Activated CD4-positive, alpha-beta T cell treated with anti-CD3 and anti-CD28 coated beads, Interleukin-2, amount 50 U/mL, for 24 hours (primary cell): ENCODE results near the gene IQSEC3.
"Not testable (repeated sequence)": the region's sequence is repeated elsewhere in the genome, so short reads cannot be mapped to it uniquely, and the experiment has no call there.

ENCODE experiments used
- DNase-seq, 2 donors: peaks; one replicate each; pipeline ENCODE4 v3.0.0-alpha.2; 2020; ENCODE audit warnings: low read depth in 1 of 2, low spot score in 1 of 2

IQSEC3 gene

DNA sequence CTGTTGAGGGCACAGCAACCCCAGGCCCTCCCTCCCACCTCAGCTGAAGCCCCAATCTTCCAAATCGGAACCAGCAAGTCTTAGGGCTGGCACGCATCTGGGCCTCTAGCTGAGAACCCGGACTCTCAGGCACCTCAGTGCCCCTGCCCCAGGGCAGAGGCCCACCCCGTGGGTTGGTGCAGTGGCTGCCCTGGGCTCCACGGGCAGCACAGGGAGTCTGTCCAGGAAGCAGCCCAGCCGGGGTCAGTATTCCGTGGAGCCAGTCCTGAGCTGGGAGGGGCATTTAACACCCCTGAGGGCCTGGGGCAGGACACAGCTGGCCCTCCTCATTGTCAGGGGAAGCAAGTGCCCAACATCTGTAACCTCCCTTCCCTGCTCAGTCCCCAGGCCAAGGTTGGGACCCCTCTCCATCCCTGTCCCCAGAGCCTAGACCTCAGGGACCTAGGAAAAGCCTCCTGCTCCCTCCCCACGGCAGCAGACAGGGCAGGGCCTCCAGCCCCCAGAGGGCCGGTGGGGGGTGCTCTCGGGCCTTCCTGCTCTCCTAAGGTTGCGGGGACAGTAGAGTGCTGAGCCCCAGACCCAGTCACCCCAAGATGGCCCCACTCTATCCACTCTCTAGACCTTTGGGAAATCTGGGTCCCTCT lies 110.9 kb downstream of the IQSEC3 start:
- DNase-seq: no peak

DNA sequence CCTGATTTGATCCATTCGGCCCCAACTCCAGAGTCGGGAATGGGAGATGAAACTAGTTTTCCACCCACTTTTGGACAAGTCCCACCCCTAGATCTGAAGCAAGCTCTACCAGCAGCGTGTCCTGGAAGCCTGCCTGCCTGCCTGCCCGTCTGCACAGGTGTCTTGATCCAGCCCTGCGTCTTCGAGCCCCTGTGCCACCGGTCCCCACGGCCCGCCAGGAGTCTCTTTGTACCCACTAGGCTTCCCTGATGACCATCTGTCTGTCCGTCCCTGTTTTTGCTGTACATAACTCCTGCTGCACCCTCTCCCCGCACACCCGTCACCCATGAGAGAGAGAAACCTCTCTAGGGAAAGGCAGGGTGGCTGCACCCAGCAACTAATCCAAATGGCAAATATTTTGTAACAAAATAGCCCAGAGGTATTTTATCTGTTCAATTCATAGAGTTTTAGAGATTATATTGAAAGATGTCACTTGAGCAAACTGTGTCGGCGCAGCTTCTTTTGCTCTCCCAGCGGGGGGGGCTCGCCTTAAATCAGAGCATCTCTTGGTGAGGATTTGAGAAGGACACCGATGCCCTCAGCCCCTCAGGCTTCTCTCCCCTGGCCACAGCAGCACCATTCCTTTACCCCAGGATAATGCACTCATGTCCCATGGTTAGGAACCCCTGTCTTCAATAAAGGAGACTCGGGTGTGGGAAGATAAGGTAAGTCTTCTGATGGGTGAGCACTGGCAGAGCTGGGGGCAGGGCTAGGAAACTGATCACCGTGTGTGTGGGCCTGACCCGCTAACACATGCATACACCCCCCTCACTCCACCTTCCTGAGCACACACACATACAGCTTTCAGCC lies 111.6 kb downstream of the IQSEC3 start:
- DNase-seq: no peak

DNA sequence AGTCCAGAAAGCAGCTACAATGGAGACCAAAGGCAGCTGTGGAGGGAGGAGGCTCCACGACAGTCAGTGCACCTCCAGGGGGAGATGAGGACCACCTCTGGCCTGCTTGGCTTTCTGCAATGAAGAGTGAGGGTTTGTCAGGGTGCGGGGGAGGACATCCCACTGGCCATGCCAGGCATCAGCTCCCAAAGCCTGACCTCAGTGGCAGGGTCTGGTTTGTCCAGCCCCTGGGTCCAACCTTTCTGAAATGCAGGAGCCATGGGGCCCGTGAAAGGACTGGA lies 112.2 kb downstream of the IQSEC3 start:
- no peak for DNase-seq

DNA sequence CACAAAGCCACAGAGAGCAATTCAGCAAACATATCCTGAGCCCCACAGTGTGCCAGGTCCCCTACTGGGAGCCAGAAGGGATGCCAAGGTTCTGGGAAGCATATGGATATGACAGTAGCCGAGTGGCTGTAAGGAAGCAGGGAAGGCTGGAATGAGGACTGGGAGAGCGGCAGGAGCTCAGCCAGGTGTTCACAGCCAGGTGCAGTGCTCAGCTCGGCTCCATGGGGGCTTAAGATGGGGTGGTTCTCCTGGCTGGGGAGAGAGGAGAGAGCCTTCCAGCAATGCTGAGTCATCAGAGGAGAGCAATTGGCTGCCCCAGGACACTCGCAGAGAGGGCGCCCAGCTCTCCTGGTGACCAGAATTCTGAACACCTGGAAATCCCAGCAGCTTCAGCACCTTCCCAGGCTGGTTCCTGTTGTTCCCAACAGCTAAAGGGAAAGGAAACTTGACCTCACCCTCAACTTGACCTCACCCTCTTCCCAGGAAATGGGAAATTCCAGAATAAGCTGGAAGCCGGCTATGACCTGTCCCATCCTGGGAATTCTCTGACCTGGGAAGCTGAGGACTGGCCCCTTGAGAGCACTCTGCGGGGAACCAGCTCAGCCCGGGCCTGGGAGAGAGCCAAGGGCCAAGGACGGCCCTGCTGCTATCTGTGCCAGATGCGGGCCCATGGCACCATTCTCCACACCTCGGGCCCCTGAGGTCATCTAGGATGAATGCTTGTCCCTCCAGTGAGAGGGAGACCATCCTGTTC lies 112.7 kb downstream of the IQSEC3 start:
- DNase-seq: no peak

DNA sequence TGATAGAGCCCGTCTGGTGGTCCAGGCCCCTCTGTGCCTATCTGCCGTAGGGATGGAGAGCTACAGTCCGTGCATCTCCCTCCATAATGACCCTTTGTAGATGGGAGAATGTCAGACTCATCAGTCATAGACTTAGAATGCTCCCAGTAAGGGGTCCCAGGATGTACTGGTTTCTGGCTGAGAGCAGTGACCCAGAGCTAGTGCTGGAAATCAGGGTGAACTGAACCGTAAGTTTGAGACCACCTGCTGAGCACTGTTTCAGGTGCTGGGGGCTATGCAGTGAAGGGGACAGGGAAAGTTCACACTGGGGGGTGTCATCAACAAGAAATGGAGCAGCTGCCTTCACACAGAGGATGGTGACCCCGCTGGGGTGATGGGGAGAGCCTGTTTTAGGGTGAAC lies 113.3 kb downstream of the IQSEC3 start:
- no peak for DNase-seq

DNA sequence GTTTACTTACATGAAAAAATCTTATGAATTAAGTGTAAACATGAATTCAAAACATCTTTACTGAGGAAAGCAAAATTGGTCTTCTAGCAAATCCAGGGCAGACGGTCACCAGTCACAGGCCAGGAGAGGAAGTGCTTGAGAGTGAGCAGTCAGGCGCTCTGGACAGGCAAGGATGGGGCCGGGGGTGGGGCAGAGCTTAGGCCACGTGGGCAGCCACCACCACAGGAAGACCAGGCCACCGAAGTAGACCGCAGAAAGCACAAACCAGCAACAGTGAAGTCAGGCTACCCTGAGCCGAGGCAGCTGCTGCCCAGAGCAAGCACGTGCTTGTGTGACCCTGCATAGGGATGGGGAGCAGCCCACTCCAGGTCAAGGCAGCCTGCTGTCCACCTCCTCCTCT lies 113.9 kb downstream of the IQSEC3 start:
- DNase-seq: no peak

DNA sequence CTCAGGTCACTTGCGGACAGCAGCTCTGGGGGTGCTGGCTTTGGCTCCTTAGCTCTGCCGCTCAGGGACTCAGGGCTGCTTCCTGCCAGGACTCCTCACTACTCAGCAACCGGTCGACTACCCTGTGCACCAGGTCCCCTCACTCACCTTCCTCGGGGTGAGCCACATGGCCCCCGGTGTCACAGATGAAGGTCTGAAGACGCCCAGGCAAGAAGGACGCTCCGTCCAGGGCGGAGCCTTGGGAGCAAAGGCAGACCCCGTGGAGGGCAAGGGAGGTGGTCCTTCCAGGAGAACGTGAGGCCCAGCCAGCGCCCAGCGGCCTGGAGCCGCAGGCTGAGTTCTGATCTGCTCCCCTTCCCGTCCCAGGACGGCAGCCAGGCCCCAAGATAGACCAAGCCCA lies 115.4 kb downstream of the IQSEC3 start:
- no peak for DNase-seq

DNA sequence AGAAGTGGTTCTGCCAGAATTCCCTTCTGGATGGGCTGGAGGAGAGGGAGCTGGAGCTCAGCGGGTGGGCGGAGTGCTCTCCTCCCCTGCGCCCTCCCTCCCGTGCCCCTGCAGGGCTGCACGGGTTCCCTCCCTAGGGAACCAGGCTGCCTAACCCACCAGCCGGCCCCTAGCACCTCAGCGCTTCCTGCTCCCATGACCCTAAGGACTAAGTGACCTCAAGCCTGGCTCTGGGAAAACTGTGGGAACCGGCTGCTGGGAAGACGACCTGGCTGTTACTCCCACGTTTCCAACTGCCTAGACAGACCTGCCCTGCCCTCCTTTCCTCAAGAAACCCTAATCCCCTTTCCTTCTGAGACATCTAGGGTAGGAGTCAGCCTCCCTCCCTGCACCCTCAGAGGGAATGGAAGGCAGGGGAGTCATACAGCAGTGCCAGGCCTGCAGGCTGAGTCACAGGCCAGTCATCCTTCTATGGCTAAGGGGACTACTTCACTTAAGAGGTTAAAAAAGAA lies 115.9 kb downstream of the IQSEC3 start:
- no peak for DNase-seq

DNA sequence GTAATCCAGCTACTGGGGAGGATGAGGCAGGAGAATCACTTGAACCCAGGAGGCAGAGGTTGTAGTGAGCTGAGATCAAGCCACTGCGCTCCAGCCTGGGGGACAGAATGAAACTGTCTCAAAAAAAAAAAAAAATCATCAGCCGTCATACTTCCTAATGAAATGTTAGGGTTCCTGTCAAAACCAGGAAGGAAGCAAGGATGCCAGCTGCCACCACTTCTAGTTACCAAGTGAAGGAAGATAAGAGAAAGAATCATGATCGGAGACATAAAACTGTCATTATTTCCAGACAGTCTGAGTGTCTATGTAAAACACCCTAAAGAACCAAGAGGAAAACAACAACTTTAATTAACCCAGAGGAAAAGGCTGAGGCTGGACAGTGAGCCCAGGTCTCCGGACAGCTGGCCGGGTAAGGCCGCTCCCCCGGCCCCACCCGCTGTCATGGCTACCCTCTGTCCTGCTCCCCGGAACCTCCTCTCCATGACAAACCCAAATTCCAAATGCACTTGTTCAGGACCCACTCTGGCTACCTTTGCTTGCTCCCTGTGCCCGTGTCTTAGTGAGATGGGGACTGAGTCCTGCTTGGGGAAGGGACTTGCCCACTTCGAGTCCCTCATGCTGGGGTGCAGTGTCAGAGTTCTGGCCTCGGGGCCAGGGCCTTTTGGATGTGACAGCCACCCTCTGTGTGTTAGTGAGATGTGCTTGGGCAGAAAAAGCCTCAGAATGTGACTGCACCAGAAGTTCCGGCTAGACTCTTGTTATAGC lies 118.4 kb downstream of the IQSEC3 start:
- DNase-seq: no peak

DNA sequence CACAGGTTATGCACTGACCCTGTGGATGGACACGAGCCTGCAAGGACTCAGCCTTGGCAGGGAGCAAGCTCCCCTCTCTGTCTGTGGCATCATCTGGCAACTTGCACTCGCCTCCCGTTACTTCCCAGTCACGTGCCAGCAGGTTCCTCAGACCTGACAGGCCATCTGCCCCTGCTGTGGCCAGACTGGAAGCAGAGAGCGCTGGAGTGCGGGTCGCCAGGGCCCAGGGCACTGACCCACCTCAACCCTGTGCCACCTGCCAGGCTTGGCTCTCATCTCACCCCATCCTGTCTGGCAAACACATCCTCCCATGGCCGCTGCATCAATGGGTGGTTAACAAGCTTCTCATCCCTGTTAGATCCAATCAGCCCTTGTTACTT lies 119.0 kb downstream of the IQSEC3 start:
- DNase-seq: no peak

DNA sequence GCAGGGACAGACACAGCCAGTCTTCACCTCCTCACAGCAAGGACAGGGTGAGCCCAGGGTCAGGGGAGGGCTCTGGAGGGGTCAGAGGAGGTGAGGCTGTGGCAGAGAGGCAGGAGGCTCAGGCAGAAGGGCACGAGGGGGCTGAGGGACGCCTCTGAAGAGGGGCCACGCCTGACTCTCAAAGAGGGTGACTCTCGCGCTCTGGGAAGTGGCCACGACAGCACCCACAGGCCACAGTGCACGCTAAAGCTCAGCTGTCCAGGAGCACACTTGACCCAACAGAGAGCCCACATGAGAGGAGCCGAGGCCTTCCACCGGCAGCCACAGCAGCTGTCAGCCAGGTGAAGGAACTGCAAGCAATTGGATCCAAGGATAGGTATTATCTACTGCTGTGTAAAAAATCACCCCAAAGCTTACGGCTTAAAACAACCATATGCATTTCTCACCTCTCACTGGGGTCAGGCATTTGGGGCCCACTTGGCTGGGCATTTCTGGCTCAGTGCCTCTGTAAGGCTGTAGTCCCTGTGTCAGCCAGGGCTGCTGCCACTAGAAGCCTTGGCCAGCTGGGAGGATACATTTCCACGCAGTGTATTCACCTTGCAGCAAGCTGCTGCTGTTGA lies 119.5 kb downstream of the IQSEC3 start:
- DNase-seq: no peak

DNA sequence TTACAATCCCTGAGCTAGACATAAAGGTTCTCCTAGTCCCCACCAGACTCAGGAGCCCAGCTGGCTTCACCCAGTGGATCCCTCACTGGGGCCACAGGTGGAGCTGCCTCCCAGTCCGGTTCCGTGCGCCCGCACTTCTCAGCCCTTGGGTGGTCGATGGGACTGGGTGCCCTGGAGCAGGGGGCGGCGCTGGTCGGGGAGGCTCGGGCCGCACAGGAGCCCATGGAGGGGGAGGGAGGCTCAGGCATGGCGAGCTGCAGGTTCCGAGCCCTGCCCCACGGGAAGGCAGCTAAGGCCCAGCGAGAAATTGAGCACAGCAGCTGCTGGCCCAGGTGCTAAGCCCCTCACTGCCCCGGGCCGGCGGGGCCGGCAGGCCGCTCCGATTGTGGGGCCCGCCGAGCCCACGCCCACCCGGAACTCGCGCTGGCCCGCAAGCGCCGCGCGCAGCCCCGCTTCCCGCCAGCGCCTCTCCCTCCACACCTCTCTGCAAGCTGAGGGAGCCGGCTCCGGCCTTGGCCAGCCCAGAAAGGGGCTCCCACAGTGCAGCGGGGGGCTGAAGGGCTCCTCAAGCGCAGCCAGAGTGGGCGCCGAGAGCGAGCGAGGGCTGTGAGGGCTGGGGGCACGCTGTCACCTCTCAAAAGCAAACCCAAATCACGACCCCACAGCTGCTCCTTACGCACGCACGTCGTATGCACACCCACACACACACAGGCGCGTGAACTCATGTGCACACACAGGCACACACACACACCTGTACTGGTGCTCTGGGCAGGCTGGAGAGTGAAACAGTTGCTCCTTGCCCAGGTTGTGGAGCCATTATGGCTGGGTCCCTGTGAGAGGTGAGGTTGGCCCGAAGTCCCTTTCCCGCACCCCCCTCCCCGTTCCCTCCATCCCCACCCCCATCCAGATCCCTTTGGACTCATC lies 121.7 kb downstream of the IQSEC3 start:
- DNase-seq: not testable (repeated sequence)

DNA sequence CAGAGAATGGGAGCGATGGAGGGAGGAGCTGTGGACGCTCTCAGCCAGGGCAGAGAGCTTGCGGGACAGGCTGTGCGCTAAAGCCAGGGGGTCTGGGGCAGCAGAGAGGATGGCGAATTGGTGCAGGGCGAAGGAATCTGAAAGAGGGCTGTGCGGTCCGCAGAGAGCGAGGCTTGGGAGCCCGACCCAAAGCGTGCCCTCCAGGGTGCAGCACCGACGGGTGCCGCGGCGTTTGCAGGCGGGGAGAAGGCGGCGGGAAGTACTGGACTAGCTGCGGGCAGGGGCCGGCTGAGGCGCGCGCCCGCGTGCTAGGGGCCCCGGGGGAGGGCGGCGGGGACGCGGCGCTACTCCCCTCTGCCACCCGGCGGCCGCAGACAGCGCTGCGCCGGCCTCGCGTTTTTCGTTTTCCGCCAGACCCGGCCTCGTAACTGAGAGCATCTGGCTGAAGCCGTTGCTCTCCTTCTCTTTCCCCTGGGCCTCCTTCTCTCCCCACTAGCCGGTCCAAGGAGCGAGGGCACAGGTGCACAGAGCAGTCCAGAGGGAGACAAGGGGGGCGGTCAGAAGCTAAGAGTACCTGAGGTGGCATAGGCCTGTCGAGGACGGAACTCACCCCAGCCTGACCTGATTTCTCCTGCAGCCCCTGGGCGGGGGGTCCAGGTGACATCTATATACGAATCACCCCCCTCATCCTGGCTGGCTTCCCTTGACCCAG lies 122.5 kb downstream of the IQSEC3 start:
- DNase-seq: peak in 1 of 2 donors; percentile 21

DNA sequence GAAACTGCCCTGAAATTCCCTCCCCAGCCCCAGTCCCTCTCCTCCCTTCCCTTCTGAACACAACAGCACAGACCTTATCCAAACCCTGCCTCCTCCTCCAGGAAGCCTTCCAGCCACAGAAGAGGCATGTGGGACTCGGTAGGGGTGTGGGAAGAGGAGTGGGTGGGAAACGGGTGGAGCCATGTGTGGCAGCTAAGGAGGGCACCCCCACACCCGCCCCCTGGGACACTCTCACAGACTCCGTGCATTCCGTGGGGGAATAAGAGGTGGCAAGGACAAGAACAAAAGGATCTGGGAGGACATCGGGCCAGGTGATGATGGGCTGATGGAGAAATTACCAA lies 123.0 kb downstream of the IQSEC3 start:
- no peak for DNase-seq

DNA sequence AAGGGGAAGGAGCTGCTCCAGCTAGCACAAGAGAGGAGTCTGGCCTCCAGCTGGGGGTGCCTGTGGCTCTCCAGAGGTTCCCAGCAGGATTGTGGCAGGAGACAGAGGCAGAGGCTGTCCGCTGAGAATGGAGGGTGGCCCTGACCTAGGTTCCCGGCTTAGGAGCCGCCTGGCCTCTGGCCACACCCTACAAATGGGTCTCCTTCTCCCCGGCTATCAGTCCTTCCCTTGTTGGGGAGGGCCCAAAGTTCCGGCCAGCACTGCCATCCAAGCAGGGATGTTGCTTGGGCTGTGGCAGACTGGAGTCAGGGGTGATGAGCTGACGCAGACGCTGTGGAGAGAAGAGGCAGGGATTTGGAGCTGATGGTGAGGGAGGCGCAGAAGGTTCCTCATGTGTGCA lies 124.3 kb downstream of the IQSEC3 start:
- no peak for DNase-seq

DNA sequence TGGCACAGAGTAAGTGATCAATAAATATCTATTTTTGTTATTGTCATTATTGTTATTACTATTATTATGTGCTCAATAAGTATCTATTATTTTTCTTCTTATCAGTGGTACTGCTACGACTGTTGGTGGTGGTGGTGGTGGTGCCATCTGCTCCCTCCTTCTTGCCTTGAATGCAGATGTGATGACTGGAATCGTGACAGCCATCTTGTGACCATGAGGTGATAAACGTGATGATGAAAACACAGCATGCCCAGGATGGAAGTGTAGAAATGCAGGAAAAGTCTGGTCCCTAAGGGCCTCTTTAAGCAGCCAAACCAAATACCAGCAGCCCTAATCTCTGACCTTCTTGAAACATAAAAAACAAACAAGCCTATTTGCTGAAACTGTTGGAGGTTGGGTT lies 125.0 kb downstream of the IQSEC3 start:
- DNase-seq: no peak

DNA sequence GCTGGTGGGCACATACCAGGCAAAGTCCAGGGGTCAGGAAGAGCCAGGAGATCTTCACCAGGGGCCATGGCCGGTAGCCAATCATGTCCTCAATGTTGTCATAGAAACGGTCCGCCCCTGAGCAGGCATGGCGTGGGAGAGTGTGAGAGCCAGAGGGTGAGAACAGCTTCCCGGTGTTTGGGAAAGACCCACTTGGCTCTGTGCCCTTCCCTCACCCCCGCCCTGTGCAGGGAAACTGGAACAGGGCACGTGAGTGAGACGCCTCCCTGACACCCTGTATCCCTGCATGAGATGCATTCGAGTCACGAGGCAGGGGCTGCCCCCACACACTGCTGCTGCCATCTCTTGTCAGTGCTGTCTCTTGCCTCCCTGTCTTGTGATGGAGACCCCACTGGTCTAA lies 126.7 kb downstream of the IQSEC3 start:
- no peak for DNase-seq

DNA sequence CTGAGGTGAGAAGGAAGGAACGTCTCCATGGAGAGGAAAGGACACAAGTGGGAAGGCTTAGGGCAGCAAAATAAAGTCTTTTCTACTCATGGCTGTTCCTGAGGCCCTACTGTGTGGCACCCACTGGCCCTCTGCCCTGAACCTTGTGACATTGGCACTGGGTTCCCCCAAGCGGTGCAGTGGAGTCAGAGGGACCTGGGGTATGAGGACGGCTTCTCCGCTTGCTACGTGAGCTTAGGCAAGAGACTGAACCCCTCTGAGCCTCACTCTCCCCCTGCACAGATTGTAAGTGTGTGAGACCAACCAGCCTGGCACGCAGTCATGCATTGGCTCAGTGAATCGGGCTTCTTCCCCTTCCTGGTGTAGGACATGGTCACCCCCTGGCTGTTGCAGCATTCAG lies 127.7 kb downstream of the IQSEC3 start:
- no peak for DNase-seq

DNA sequence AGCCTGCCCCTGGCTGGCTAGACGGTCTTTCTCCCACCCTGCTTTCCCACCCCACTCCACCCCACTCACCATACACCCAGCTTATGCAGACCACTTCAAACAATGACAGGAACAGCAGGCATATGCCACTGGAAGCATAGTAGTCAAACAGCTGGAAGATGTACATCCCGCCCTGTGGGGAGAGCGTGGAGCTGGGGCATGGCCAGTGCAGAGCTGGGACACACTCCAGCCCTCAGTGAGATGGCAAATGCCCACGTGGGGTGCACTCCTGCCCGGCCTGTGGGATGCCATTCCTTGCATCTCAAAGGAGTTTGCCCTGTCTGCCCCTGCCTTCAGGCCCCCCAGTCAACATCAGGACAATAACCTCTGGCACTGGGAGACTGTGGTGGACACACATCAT lies 128.6 kb downstream of the IQSEC3 start:
- DNase-seq: no peak
